Activated CD4-positive, alpha-beta T cell treated with anti-CD3 and anti-CD28 coated beads for 24 hours (primary cell): ENCODE results near the gene C22orf15.

Experiments used
- DNase-seq, 2 donors: peaks; one replicate each; pipeline ENCODE4 v3.0.0-alpha.2; 2020; ENCODE audit warnings: low read depth in 2 of 2

C22orf15 gene

DNA sequence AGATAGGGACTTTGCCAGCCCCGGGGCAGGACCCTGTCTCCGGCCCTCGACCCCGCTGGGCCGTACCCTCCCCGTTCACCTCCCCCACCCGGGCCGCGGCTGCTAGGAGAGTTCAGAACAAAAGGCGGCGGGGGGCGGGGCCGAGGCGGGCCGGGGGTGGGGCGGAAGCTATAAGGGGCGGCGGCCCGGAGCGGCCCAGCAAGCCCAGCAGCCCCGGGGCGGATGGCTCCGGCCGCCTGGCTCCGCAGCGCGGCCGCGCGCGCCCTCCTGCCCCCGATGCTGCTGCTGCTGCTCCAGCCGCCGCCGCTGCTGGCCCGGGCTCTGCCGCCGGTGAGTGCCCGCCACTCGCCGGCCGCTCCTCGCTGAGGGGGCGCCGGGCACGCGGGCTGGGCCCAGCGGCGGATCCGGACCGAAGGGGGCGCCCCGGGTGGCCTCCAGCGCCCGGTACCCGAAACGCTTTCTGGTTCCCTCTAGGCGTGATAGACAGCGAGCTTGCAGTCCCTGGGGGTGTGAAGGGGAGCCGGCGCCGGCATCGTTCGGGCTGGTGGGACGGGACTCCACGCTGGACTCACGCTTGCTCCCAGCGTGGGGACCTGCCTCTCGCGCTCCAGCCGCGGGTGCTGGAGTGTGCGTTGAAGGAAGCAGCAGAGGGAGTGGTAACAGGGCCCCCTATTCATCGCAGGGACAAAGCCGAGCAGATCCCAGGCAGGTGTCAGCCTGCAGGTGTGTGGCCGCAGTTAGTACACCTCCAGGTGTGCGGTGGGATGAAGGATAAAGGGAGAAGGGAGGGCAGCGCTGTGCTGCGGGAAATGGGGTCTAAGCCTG is 10.1 kb downstream of the C22orf15 start, which contains the start of gene MMP11:
Gene MMP11 (plus strand): TSS at position 201 of the 825 bp plus-strand sequence. CDS start 22 bp downstream, at position 223.
- peak in 1 of 2 donors; percentile 45 for DNase-seq

DNA sequence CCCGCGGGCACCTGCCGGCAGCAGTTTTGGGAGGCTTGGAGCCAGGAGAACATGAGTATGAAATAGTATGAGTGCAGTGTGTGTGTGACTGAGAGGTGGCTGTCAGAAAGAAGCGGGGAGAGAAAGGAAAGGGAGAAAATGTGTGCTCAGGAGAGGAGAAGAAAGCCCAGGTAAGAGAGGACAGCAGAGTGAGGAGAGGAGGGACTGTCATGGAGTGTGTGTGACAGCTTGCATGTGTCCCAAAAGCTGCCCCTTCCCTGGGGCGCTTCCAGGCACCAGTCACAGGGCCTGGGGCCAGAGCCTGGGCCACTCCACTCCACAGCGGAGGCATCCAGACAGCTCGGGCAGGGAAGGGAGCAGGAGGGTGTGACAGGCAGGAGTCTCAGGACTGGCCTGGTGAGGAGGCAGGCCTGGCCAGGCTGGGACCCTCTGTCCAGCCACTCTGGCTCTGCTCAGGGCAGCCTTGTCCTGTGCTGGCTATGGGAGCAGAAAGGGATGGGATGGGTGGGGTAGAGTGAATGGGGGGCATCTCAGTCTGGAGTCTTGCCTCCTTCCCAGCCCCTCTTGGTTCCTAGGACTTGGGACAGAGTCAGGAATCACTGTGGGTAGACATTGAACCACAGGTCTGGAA is 10.8 kb downstream of the C22orf15 start:
- DNase-seq = no peak

DNA sequence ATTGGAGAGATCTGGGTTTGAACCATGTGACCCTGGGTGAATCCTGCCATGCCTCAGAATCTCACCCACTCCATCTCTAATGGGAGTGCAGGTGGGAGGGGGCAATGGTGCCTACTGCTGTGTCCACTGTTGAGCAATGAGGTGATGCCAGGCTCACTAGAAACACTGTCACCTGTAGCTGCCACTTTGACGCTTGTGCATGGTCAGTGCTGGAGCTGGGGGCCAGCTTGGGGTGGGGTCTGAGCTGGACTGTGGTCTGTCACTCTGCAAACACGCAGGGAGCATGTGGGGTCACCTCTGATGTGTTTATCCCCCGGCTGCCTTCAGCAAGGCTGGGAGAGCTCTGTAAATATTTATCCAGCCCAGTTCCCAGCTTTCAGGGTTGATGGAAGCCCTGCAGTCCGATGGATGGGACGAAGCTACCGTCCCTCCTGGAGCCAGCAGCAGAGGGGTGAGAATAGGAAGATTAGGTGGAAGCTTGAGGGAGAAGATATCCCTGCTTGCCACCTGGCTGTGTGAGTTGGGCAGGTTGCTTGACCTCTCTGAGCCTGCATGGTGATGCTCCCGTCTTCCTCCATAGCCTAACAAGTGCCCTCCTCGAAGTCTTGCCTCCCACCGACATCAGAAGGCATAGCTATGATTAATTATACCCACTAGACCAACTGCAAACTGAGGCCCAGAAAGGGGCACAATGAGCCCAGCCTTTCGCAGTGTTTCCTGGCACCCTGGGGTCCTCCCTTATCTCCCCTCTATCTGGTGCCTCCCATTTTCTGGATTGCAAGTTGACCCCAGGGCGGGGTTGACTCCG is 11.5 kb downstream of the C22orf15 start:
- DNase-seq = no peak

DNA sequence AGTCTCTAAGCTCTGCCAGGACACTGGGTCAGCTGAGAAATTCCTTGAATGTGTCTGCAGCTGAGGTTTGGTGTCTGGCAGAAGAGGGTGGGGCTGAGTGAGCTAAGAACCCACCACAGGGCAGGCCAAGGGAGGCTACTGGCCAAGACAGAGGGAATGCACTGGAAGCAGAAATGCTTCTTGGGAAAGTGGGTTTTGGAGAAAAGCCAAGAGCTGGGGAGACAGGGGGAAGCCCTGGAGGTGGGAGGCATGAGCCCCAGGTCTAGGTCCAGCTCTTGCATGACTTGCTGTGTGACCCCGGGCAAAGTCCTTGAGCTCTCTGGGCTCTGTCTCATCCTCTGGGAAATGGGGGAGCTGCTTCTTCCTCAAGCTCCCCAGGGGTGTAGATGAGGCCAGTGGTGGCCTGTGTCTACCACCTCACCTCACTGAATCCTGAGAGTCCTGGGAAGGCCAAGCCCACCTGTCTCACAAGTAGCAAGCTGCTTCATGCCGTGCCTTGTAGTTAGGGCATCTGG is 12.2 kb downstream of the C22orf15 start:
- DNase-seq = no peak

DNA sequence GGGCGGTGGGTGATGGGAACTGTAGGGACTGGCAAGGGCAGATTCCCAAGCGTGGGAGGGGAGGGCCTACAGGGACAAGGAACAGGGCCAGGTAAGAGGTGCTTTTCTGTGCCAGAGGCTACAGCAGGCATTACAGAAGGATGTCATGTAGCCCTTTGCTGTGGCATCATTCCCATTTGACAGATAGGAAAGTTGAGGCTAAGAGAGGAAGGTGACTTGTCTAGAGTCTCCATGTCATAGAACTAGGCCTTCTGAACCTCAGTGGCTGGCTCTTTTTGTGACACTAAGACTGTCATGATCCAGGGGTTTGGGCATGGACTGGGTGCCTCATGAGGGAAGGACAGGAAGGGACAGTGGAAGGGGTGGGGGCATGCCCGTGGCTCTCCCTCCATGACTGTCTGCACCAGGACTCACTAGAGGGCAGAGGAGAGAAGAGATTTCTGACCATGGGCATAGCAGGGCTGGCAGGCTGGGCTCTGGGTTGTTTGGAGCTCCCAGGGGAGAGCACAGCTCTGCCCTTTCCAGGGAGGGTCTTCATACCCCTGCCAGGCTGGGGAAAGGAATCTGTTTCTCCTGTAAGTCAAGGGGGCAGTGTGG is 13.1 kb downstream of the C22orf15 start:
- DNase-seq = no peak

DNA sequence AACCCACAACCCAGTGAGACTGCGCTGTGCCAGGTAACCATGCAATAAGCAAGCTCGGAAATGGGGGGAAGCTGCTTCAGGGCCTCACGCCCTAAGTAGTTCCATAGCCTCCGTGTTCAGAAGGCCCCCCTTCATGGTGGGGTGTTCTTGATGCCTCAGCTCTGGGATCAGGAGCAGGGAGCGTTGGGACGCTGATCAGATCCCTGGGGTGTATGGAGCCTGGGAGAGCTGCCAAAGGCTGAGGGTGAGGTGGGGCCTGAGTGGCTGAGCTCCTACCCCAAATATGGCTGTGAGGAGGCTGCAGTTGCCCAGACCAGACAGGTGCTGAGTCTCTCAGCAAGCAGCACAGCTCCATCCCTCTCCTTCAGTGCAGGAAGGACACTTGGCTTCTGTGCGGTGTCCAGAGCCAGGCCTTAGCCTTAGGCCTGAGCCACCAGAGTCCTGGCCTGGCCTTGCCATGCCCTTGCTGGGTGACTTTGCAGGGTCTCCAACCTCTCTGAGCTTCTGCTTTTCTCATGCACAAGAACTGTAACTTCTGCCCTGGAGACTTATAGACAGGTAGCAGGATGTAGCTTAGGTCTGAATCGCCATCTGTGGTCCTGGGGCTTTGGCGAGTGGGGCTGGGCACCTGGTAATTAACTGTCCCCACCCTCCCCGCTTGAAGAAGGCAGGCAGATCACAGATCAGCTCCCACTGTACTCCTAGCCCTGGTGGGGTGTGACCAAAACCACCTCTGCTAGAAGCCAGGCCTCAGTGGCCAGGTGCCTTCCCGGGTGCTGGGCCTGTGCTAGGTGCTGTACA is 15.2 kb downstream of the C22orf15 start:
- DNase-seq = no peak

DNA sequence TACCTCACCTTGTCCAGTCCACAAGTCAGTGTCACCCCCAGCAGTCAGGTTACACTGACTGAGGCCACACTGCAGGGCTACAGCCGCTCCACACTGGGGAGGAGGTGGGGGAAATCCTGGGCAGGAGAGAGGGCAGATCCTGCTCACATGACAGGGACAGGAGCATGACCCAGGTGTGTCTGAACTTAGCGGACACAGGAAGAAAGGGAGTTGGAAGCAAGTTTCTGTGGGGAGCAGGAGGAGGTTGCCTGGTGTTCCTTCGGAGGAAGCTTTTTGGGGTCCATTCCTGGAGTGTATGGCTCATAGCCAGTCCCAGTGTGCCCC is 15.7 kb downstream of the C22orf15 start:
- no peak for DNase-seq

DNA sequence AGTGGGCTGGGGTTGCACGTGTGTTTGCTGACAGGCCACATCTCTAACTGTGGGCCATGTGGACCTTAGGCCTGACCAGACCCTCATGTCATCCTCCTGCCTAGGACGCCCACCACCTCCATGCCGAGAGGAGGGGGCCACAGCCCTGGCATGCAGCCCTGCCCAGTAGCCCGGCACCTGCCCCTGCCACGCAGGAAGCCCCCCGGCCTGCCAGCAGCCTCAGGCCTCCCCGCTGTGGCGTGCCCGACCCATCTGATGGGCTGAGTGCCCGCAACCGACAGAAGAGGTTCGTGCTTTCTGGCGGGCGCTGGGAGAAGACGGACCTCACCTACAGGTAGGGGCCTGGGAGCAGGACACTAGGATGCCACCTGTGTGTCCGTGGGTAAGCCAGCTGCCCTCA is 16.3 kb downstream of the C22orf15 start:
- no peak for DNase-seq

DNA sequence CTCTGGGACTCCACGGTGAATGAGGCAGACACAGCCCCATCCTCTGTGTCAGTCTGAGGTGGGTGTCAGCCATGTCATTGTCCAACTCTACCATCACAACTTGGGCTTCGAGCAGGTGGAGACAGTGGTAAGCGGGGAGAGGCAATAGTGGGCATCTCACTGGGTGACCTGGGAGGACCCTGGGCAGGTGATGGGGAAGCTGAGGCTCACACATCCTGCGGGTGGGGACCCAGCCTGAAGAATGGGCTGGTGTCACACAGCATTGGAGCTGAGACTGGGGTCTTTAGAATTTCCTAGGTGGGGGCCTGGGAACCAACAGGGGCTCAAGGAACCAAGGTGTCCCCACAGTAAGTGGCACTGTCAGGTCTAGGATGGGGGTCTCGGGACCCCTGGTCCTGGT is 16.9 kb downstream of the C22orf15 start:
- no peak for DNase-seq

DNA sequence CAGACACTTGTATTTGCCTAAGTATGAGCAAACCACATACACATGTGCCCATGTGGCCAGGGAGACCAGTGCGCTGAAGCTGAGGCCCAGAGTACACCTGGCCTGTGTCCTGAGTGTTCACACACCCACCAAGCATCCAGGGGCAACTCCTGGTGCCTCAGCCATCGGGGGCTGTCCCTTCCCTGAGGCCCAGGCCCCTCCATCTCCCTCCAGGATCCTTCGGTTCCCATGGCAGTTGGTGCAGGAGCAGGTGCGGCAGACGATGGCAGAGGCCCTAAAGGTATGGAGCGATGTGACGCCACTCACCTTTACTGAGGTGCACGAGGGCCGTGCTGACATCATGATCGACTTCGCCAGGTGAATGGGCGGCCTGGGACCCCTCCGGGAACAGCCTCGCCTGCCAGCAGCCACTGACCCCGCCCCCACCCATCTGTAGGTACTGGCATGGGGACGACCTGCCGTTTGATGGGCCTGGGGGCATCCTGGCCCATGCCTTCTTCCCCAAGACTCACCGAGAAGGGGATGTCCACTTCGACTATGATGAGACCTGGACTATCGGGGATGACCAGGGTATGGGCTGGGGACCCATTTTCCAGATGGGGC is 17.5 kb downstream of the C22orf15 start:
- no peak for DNase-seq

DNA sequence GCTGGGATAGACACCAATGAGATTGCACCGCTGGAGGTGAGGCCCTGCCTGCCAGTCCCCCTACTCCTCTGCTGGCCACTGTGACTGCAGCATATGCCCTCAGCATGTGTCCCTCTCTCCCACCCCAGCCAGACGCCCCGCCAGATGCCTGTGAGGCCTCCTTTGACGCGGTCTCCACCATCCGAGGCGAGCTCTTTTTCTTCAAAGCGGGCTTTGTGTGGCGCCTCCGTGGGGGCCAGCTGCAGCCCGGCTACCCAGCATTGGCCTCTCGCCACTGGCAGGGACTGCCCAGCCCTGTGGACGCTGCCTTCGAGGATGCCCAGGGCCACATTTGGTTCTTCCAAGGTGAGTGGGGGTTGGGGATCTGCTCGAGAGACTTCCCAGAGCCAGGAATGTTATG is 18.3 kb downstream of the C22orf15 start:
- DNase-seq = no peak

DNA sequence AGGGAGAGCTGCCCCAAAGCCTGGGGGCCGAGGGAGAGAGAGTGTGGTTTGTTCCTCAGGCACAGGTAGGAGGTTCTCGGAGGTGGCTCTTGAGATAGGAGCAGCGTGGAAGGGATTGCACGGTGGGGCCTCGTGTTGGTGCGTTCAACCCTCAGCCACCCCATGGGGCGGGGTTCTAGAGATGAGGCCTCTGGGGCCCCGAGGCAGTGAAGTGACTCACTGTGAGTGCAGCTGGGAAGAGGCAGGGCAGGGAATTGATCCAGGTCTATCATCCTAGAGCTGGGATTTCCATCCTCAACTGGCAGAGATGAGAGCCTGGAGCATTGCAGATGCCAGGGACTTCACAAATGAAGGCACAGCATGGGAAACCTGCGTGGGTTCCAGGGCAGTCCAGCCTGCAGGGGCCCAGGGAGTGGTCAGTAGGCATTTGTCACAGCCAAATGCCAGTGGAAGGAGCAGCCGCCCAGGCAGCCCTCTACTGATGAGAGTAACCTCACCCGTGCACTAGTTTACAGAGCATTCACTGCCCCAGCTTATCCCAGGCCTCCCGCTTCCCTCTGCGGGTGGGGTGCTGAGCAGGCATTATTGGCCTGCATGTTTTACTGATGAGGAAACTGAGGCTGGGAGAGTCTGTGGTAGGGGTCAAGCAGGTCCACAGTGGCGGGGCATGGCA is 18.9 kb downstream of the C22orf15 start:
- DNase-seq = no peak

DNA sequence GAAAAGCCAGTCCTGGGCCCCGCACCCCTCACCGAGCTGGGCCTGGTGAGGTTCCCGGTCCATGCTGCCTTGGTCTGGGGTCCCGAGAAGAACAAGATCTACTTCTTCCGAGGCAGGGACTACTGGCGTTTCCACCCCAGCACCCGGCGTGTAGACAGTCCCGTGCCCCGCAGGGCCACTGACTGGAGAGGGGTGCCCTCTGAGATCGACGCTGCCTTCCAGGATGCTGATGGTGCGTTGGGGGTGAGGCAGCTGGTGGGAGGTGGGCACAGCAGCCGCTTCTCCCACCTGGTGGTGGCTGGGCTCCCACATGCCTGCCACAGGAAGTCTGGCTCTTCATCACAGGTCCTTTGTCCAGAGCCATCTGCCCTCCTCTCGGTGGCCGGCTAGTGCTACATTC is 19.5 kb downstream of the C22orf15 start:
- no peak for DNase-seq

DNA sequence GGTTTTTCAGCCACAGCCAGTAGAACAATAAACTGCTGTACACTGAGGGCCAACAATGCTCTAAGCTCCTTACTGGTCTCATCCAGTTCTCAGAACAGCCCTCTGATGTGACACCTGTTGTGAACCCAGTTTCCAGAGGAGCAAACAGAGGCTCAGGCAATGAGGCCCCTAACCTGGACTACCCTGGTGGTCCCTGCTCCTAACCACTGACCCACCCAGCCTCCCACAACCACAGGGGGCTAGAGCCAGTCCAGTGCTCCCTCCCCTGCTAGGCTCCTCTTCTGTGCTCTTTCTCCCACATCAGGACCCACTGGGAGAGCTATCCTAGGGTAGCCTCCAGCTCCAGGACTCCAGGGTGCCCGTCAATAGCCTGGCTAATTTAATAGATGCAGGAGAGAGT is 19.9 kb downstream of the C22orf15 start:
- DNase-seq = no peak

DNA sequence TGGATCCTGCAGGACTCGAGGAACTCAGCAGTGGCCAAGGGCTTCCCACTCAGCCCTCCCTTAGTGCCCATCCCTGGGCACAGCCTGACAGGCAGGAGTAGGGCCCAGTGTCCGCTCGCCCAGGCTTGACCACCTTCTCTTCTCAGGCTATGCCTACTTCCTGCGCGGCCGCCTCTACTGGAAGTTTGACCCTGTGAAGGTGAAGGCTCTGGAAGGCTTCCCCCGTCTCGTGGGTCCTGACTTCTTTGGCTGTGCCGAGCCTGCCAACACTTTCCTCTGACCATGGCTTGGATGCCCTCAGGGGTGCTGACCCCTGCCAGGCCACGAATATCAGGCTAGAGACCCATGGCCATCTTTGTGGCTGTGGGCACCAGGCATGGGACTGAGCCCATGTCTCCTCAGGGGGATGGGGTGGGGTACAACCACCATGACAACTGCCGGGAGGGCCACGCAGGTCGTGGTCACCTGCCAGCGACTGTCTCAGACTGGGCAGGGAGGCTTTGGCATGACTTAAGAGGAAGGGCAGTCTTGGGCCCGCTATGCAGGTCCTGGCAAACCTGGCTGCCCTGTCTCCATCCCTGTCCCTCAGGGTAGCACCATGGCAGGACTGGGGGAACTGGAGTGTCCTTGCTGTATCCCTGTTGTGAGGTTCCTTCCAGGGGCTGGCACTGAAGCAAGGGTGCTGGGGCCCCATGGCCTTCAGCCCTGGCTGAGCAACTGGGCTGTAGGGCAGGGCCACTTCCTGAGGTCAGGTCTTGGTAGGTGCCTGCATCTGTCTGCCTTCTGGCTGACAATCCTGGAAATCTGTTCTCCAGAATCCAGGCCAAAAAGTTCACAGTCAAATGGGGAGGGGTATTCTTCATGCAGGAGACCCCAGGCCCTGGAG is 20.7 kb downstream of the C22orf15 start:
- no peak for DNase-seq

DNA sequence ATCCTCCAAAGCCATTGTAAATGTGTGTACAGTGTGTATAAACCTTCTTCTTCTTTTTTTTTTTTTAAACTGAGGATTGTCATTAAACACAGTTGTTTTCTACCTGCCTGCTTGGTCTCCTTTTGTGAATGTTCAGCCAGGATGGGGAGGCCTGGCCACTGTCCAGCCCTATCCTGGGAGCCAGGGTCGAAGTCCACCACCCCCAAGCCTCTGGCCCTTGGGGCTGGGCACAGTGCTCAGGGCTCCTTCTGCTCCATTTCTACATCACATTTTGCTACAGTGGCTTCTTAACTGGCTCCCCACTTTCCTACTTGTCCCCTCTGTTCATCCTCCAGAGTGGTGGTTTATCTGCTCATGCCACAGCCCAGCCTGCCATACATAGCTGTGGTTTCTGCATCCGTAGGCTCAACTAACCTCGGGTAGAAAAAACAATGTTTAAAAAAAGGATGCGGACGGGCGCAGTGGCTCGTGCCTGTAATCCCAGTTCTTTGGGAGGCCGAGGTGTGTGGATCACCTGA is 21.5 kb downstream of the C22orf15 start:
- no peak for DNase-seq

DNA sequence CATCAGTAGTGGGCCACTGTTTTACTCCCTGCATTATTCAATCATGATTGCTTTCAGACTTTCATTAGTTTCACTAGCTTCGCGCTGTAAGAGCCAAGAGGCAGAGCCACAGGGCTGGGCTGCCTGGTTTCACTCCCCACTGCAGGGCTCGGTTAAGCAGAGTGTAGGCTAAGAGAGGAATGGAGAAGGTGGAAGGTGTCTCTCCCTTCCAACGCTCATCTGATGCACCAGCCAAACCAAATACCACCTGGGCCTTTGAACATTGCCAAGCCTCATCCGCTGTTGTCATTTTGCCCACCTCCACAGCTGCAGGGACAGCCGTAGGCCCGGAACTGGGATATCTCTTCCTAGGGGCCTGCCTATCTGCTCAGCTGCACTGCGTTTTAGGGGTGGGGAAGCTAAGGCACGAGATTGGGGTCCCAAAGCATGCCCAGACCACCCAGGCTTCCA is 23.5 kb downstream of the C22orf15 start:
- no peak for DNase-seq

DNA sequence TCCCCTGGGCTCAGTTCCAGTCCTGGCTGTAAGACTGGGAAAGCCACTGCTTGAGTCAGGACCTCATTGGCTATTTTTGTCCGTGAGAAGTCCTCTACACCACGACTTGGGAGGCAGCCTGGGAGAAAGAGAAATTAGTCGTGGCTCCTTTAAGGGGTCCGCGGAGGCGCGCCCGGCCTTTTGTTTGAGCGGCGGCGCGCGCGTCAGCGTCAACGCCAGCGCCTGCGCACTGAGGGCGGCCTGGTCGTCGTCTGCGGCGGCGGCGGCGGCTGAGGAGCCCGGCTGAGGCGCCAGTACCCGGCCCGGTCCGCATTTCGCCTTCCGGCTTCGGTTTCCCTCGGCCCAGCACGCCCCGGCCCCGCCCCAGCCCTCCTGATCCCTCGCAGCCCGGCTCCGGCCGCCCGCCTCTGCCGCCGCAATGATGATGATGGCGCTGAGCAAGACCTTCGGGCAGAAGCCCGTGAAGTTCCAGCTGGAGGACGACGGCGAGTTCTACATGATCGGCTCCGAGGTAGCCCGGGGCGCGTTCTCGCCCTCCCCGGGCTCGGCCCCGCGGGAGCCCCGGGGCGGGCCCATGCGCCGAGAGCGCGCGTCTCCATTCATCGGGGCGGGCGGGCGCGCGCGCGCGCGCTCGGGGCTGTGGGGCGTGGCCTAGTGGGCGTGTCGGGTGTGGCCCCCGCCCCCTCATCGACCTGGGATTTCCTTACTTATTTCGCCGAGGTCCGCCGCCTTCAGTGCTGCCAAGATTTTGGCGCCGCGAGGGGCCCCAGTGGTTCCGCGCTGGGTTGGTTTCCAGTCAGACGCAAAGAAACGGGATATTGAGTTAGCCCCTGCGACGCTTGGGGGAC is 24.2 kb downstream of the C22orf15 start, which contains the start of gene SMARCB1:
Gene SMARCB1 (plus strand): TSS at position 215 of the 848 bp plus-strand sequence. CDS start 204 bp downstream, at position 419.
- peak; percentile 83 to 86 for DNase-seq
